Transverse colon (tissue), 4 donors: ENCODE data around the gene PITPNC1.

Source experiments
- EP300 ChIP-seq: sonication (generic); formaldehyde crosslinking; IDR thresholded peaks from one replicate; pipeline ENCODE4 v1.6.1; 2017; ENCODE audit warnings: antibody characterized with exemption, low read depth
- POLR2AphosphoS5 ChIP-seq, 3 donors: sonication (generic); formaldehyde crosslinking; IDR thresholded peaks; one replicate each; pipeline ENCODE4 v1.6.1; 2016; ENCODE audit warnings: antibody characterized with exemption in 3 of 3
- TF ChIP-seq, protein P1 (sequence below), 5 experiments: fragments of 200-600 bp in 3 of 5; fragments of 450-650 bp in 2 of 5; sonication (generic) in 3 of 5; IDR thresholded peaks; 1 replicate in 2 of 5; 2 replicates in 3 of 5; pipeline ENCODE4 v1.5.1; 2016 to 2017; ENCODE audit warnings: antibody characterized with exemption in 5 of 5, inconsistent platforms in 3 of 5, mild to moderate bottlenecking in 2 of 5, moderate library complexity in 1 of 5

- TF ChIP-seq, protein P1, sequence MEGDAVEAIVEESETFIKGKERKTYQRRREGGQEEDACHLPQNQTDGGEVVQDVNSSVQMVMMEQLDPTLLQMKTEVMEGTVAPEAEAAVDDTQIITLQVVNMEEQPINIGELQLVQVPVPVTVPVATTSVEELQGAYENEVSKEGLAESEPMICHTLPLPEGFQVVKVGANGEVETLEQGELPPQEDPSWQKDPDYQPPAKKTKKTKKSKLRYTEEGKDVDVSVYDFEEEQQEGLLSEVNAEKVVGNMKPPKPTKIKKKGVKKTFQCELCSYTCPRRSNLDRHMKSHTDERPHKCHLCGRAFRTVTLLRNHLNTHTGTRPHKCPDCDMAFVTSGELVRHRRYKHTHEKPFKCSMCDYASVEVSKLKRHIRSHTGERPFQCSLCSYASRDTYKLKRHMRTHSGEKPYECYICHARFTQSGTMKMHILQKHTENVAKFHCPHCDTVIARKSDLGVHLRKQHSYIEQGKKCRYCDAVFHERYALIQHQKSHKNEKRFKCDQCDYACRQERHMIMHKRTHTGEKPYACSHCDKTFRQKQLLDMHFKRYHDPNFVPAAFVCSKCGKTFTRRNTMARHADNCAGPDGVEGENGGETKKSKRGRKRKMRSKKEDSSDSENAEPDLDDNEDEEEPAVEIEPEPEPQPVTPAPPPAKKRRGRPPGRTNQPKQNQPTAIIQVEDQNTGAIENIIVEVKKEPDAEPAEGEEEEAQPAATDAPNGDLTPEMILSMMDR (IDR thresholded peaks at IDR 0.05) = no peak
- TF ChIP-seq EP300 (no peak), POLR2AphosphoS5 (IDR thresholded peaks at IDR 0.05) (no peak)
Observed at GRCh38 chr17:67619555-67619954, 242.5 kb downstream of the PITPNC1 start.
